NCI-H2196 (cell line): Measurements from ENCODE around the gene HSFX2.
"Not testable (repeated sequence)": the region's sequence is repeated elsewhere in the genome, so short reads cannot be mapped to it uniquely, and the experiment has no call there.

Source experiments
- DNase-seq: peaks from one replicate; lab custom pipeline; 2025; ENCODE audit not compliant: unreplicated experiment; lab: John Stamatoyannopoulos, UW

HSFX2 gene, protein sequence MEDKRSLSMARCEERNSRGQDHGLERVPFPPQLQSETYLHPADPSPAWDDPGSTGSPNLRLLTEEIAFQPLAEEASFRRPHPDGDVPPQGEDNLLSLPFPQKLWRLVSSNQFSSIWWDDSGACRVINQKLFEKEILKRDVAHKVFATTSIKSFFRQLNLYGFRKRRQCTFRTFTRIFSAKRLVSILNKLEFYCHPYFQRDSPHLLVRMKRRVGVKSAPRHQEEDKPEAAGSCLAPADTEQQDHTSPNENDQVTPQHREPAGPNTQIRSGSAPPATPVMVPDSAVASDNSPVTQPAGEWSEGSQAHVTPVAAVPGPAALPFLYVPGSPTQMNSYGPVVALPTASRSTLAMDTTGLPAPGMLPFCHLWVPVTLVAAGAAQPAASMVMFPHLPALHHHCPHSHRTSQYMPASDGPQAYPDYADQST

DNA sequence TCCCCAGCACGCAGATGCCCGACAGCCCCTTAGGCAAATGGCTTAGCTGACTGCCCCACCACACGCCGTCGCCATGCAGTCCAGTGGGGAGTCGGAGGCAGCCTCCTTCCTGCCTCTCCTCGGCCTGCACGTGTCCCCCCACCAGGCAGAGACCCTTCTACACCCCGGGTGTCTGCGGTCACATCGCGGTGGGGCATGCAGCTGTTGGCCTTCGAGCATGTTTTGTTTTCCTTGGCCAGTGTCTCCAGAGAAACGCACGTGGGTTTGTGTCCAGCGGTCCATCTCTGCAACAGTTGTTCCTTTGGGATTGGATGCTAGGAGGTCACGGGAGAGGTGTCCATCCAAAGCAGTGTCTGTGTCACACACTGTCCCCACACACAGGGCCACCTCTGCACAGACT, at the start of gene HSFX2:
TSS of gene HSFX2 (minus strand) at position 101 of the 400 bp plus-strand sequence. CDS start 614 bp downstream, outside the sequence.
- DNase-seq: not testable (repeated sequence)

DNA sequence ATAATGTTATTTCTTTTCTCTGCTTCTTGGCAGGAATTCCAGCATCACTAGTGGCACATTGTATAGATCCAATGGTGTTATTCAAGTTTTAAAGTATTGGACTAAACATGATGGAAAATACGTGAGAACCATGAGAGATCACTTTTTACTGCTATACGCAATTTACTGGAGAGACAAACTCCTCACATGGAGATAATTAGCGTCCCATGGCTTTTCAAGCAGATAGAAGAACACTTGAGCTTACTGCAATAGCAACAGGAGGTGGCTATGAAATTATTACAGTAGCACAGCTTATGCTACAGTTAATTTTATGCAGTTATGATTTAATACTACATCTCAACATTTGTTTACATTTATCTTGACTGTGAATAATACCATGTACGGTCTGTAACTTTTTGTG, 48.4 kb upstream of the HSFX2 start:
- no peak for DNase-seq

DNA sequence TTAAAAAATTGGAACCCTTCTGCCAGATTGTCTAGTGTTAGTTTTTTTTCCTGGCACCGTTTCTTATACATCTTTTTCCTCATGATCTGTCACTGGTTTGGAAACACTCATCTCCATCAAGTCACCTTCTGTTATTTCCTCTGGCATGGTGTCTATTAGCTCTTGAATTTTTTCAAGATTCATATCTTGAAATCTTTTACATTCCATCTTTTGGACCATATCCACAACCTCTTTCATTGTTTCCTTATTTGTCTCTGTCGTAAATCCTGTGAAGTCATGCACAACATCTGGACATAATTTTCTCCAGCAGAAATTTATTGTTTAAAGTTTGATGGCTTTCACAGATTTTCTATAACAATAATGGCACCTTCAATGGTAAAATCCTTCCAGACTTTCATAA, 46.7 kb upstream of the HSFX2 start:
- no peak for DNase-seq

DNA sequence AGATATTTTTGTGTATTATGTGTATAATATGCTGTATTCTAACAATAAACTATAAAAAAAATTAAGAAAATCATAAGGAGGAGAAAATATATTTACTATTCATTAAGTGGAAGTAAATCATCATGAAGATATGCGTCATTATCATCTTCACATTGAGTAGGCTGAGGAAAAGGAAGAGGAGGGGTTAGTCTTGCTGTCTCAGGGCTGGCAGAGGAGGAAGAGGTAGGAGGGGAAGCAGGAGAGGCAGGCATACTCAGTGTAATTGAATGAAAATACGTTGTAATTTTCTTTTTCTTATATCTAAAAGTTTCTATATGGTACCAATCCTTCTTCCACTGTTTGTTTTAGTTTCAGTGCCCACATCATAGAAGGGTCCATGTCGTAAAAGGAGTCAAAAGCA, 46.3 kb upstream of the HSFX2 start:
- no peak for DNase-seq

DNA sequence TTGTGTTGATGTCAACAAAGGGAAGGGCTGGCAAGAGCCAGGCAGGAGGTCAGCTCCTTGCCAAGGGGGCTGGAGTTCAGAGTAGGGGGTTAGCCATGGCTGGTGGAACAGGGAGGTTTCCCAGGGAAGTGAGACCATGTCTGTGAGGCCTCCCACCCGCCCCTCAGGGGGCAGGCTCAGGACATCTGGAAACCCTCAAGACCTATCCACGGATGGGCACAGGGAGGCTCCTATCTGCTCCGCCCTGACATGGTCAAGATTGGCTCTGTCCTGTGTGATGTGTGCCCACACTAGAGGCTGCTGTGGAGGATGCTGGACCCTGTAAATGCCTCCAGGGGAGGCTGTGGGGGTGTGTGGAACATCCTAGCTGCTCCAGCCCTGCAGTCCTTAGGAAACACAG, 44.5 kb upstream of the HSFX2 start:
- no peak for DNase-seq

- no peak for DNase-seq
These were observed 43.7 kb upstream of the HSFX2 start for GRCh38 chrX:149638860-149639259.

DNA sequence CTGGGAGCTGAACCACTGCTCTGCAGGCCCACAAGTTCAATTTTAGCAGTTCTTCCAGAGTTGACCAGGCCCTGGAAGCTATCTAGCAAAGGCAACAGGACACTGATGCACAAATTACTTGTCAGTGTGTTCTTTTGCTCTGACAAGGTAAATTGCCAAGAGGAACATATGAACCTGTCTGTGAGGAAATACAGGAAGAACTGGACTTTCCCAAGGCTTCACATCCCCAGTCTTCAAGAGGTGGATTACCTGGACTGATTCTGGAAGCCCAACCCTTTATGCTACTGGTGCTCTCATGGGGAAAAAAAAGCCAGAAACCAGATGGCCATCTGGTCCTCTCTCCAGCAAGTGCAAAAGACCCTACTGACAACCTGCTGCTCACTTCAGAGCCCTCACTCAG, 38.4 kb upstream of the HSFX2 start:
- no peak for DNase-seq

DNA sequence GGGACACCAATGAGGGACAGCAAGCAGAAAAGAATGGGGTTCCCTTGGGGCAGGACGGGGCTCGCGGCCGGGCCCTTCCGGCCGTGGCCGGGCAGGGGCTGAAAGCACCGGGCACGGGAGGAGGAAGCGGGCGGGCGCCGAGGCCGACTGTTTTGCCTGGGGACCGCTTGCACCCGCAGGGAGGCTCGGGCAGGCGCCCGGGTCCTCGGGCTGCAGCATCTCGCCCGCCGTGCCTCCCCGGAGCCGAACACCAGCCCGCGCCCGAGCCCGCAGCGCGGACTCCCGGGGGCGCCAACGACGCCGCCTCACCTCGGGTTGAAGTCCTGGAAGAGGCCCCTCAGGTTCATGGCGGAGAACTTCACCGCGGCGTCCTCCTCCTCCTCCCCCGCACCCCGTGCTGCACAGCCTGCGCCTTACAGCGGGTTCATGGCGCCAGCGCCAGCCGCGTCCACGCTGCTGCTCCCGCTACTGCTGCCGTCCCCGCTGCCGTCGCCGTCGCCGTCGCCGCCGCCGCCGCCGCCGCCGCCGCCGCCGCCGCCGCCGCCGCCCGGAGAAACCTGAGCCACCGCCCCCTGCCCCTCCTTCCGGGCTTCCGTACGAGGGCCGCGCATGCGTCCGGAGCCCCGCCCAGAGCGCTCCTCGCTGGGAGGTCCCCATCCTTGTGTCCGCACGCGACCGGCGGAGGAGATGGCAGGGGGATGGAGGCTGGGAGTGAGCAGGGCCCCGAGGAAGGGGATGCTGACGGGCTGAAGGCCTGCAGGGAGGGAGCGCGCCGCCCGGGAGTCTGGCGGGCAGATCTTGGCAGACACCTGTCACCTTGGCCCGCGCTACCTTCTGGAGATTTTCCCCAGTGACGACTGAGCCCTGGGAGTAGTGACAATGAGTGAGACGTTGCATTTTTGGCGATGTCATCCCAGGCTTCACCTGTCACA, 36.4 kb upstream of the HSFX2 start, which contains the start of gene TMEM185A:
TSS of gene TMEM185A (minus strand) at position 559 of the 932 bp plus-strand sequence. CDS start at position 347, 212 bp downstream.
- DNase-seq: peak; percentile 43

DNA sequence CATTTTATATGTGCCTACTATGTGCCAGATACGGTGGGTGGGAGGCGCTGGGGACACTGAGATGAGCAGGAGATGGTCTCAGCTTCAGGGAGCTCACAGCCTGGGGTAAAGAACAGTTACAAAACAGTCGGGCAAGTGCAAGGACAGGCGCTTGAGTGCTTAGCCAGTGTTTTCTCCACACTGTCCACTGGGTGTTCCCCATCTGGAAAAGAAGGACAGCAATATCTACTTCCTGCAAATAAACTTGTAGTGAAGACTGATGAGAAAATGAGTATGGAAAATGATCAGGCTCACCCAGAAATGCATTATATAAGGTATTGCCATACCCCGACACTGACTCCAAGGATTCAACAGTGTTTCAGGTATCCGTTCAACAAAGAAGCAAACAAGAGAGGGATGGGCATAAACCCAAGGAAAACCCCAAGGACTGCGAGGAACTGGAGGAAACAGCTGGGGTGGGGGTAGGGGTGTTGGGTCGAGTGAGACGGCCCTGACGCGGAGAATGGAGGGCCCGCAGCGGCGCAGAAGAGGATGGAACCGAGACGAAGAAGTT, 35.6 kb upstream of the HSFX2 start:
- no peak for DNase-seq

DNA sequence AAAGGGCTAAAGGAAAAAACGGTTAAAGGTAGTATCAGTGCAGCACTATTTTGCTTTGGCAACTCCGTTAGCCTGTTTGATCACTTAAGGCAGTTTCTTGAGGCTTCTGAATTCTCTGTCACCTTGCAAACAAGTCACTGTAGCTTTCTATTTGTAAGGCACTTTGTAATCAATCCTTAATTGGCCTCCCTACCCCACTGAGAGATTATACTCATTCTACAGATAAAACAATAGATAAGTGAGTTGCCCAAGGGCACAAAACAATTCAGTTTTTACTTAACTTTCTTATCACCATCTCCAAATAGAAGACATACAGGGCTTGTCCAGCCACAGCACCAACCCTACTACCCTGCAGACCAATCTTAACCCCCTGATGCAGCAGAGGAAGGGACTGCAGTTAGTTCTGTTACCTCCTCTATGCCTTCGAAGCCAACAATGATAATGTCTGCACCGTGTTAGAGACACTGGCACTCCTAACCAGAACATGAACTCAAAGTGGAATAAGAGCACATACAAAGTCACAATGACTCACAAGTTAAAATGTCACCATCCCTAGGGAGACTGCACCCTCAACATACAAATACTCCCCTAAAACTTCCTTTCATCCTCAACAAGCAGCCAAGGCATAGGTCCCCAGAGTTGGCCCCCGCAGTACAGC, 34.7 kb upstream of the HSFX2 start:
- no peak for DNase-seq

DNA sequence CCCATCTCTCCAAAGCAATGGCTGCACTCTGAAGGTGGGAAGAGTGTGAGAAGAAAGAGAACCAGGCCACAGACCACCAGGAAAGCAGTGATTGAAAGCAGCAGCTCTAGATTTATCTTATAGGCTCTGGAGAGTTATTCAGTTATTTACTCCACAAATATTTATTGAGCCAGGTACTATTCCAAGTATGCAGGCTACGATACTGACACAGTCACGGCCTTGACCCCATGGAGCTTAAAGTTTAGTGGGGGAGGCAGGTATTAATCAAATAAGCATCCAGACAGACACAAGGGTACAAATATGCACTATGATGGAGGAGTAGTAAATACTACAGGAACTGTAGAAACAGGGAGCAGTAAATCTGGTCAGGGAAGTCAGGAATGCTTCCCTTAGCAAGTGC, 33.7 kb upstream of the HSFX2 start:
- no peak for DNase-seq

DNA sequence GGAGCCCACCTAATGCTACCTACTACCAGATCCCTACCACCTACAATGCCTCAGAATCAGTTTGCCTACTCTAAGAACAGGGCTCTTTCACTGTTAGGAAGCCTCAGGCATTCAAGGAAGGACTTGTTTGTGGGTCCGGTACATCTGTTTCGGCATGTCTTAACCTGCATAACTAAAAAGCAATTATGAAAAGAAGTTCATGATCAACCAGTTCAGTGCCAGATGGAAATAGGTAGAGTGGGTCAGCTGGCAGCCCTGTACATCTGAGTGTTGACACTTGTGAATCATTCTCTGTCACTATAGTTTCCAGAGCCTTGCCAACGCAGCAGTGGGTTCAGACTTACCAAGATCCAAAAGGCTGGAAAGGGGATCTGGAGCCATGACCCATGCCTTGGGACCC, 33.2 kb upstream of the HSFX2 start:
- DNase-seq: no peak

DNA sequence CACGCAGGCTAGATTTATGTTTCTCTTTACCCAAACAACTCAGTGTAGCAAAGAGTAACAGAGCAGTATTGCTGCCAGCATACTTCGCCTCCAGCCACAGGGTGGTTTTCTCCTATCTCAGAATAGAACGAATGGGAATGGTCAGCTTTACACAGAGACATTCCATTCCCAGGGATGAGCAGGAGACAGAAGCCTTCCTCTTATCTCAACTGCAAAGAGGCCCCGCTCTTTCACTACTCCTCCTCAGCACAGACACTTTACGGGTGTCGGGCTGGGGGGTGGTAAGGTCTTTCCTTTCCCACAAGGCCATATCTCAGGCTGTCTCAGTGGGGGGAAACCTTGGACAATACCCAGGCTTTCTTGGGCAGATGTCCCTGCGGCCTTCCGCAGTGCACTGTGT, 31.7 kb upstream of the HSFX2 start:
- not testable (repeated sequence) for DNase-seq

- DNase-seq: not testable (repeated sequence)
These were observed 24.5 kb upstream of the HSFX2 start for GRCh38 chrX:149619662-149620061.

GRCh38 chrX:149618871-149619270, 23.8 kb upstream of the HSFX2 start:
- DNase-seq: no peak

- no peak for DNase-seq
These were observed 16.6 kb upstream of the HSFX2 start for GRCh38 chrX:149611623-149612175.

GRCh38 chrX:149610511-149610910, 15.4 kb upstream of the HSFX2 start:
- DNase-seq: no peak

- no peak for DNase-seq
These were observed 12.6 kb upstream of the HSFX2 start for GRCh38 chrX:149607699-149608098.

- DNase-seq: not testable (repeated sequence)
These were observed 10.3 kb upstream of the HSFX2 start for GRCh38 chrX:149605248-149605885.

GRCh38 chrX:149598603-149599002, 3.5 kb upstream of the HSFX2 start:
- DNase-seq: not testable (repeated sequence)
